HG03565 (cell line): ENCODE results near the gene RHOG.
"Not testable (repeated sequence)": the region's sequence is repeated elsewhere in the genome, so short reads cannot be mapped to it uniquely, and the experiment has no call there.

Experiments used
- ATAC-seq: cut with Tn5 transposase; IDR thresholded peaks from one replicate; pipeline ENCODE4 v1.9.1; 2021; ENCODE audit warnings: mild to moderate bottlenecking, moderate library complexity; ENCODE audit not compliant: unreplicated experiment

Gene RHOG

GRCh38 chr11:3810951-3811350, 29.8 kb downstream of the RHOG start:
- ATAC-seq: no peak

- no peak for ATAC-seq
Measured at GRCh38 chr11:3810446-3810845, 30.3 kb downstream of the RHOG start.

GRCh38 chr11:3809624-3809928, 31.2 kb downstream of the RHOG start:
- no peak for ATAC-seq

- ATAC-seq: peak; percentile 79
Measured at GRCh38 chr11:3808861-3809623, 31.7 kb downstream of the RHOG start.

- no peak for ATAC-seq
Measured at GRCh38 chr11:3807909-3808860, 32.6 kb downstream of the RHOG start, which contains the start of gene PGAP2. Gene PGAP2 (plus strand): TSS chr11:3808560. CDS start chr11:3811260, 2,700 bp downstream.

GRCh38 chr11:3803726-3804495, 36.8 kb downstream of the RHOG start:
- no peak for ATAC-seq

GRCh38 chr11:3802011-3802790, 38.6 kb downstream of the RHOG start:
- no peak for ATAC-seq

GRCh38 chr11:3799873-3800272, 40.9 kb downstream of the RHOG start:
- ATAC-seq: no peak

GRCh38 chr11:3799143-3799542, 41.6 kb downstream of the RHOG start:
- ATAC-seq: no peak

GRCh38 chr11:3797329-3798090, 43.2 kb downstream of the RHOG start, which contains the start of gene NUP98:
Gene NUP98 (minus strand): TSS chr11:3797554. CDS start chr11:3782117, 15,437 bp downstream.
- ATAC-seq: peak; percentile 86

GRCh38 chr11:3796801-3797328, 43.9 kb downstream of the RHOG start:
- ATAC-seq: peak; percentile 19

GRCh38 chr11:3796346-3796745, 44.4 kb downstream of the RHOG start:
- no peak for ATAC-seq

- ATAC-seq: no peak
Measured at GRCh38 chr11:3796002-3796311, 44.8 kb downstream of the RHOG start.

GRCh38 chr11:3795131-3796001, 45.4 kb downstream of the RHOG start:
- no peak for ATAC-seq

GRCh38 chr11:3794387-3794786, 46.4 kb downstream of the RHOG start:
- ATAC-seq: not testable (repeated sequence)

GRCh38 chr11:3786781-3787428, 53.9 kb downstream of the RHOG start:
- ATAC-seq: no peak

GRCh38 chr11:3783611-3784010, 57.1 kb downstream of the RHOG start:
- no peak for ATAC-seq

- ATAC-seq: no peak
Measured at GRCh38 chr11:3782963-3783362, 57.8 kb downstream of the RHOG start.
